HUDEP-2 (cell line): ENCODE measurements around the gene VPS33B.
A peak's percentile ranks its signal among the peaks of the same experiment; 100 is the strongest.
"Not testable (repeated sequence)": the region's sequence is repeated elsewhere in the genome, so short reads cannot be mapped to it uniquely, and the experiment has no call there.

Experiments used
- DNase-seq, 76 experiments: peaks; one replicate each; lab custom pipeline; 2025; ENCODE audit not compliant: unreplicated experiment in 76 of 76; lab: John Stamatoyannopoulos, UW

Gene VPS33B

DNA sequence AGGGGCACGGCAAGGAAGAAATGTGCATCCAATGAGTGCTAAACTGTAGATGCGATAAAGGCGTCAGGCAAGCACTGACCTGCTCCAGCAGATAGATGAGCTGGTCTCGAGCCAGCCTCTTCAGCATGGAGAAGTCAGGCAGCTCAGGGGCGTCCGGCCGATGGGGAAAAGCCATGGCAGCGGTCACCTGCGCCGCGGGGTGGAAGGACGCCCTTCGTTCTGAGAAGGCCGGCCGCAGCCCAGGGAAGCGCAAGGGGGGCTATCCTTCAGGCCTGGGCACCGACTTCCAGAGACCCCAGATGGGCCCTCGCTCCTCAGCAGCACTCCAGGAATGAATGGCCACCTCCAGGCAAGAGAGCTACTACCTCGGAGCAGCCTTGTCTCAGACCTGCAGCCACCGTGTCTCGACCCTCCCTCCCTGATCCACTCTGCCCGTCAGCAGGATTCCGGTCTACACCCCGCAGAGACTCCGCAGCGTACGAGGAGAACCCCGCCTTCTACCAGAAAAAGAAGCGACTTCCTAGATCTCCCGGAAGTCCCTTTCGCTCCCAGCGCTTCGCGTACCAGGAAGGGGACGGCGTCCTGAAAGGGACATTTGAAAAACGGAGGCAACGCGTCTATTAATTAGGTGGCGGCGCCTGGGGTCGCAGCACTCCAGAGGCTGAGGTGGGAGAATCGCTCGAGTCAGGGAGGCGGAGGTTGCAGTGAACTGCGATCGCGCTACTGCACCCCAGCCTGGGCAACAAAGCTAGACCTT lies at the start of gene VPS33B:
VPS33B (minus strand) TSS at position 520 of the 757 bp plus-strand sequence; CDS start at position 175, 345 bp downstream.
- DNase-seq: peak in 75 of 76 experiments; percentile 22 to 88 (median 75)

DNA sequence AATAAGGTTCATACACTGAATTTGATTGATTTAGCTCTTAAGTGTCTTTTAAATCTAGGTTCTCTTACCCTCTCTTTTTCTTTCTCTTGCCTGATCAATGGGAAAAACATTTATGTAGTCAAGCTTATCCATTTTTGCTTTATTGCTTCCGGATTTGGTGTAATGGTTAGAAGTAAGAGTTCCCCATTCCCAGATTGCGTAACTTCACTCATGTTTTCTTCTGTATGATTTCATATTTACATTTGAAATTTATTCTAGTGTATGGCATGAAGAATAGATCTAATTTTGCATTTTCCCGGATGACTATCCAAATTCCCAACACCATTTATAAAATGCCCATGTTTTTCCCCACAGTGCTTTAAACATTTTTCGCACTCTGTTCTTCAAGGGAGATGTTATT lies 49.8 kb upstream of the VPS33B start:
- DNase-seq: no peak

DNA sequence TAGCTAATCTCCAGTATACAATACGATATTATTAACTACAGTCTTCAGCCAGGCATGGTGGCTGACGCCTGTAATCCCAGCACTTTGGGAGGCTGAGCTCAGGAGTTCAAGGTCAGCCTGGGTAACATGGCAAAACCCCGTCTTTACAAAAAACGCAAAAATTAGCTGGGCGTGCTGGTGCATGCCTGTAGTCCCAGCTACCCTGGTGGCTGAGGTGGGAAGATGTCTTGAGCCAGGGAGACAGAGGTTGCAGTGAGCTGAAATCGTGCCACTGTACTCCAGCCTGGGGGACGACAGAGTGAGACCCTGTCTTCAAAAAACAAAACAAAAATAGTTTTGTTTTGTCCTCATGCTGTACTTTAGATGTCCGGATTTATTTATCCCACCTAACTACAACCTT lies 48.5 kb upstream of the VPS33B start:
- DNase-seq: no peak

DNA sequence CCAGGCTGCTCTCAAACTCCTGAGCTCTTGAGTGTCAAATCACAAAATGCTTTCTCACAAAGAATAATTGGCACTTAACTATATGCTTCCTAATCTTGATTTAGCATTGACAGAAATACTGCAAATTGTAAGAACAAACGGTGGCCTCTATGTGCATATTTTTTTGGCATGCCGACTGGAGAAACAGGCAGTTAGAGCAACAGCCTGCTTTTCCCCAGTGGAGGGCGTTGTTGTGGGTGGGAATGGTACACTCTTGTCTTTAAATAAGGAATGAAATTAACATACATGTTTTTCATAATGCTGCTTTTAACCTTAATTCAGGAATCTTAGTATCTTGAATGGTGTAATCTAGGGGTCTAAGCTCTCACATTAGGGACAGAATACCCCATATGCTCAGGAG lies 46.6 kb upstream of the VPS33B start:
- DNase-seq: no peak

DNA sequence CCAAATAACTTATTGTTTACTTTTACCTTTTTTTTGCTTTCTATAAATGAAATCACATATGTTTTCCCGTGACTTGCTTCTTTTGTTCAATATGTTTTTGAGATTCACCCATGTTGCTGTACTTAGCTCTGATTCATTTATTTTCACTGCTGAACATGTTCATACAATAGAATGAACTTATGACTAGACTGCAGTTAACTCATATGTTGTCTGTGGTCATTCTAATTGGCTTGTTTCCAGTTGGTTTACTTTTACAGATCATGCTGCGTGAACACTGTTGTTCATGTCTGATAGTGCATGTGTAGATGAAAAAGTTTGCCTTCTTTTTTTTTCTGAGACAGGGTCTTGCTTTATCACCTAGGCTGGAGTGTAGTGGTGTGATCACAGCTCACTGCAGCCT lies 46.0 kb upstream of the VPS33B start:
- no peak for DNase-seq

DNA sequence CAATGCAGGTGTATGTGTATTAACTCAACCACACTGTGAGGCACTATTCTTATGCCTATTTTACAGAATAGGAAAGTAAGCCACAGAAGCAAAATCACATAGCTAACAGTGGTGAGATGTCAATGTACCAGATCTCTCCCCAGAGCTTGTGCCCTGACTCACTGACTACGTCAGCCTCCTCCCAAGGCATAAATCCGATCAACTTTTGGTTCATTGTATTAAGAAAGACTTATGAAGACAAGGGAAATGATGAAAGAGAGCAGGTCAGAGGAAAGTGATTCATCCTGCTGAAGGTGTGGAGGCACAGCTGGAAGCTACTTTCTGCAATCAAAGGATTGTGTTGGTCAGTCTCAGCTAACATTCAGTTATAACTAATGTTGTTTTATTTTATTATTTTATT lies 44.6 kb upstream of the VPS33B start:
- no peak for DNase-seq

DNA sequence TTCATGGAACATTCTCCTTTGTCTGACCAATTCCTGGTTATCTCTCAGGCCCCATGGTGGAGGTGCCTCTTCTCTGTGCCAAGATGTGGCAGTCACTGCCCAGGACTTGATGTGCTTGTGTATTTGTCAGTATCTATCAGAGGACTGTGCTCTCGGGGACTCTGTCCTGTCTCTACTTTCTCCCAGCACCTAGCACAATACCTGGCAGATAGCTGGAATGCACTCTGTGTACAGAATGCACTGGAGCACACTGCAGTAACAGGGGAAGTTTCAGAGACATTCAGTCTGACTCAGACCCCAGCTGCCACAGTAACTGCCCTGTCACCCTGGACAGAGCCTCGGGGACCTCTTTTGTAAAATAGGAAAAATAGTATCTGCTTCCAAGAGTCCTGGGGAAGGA lies 43.1 kb upstream of the VPS33B start:
- DNase-seq: no peak

DNA sequence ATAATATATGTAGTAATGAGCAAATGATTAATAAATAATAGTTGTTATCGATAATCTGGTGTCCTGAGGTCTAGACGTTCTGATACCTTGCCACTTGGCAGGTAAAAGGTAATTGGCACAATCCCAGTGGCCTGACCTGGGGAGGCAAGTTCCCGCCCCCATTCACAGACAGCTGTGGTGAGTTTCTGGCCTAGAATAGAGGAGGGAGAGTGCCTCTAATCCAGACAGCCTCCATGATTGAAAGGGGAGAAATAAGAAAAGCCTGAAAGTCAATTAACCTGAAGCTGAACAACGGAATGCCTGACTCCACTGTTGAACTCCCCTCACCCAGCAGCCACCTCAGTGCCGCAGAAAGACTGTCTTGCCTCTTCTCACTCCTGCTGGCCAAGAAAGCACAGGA lies 39.6 kb upstream of the VPS33B start:
- DNase-seq: no peak

DNA sequence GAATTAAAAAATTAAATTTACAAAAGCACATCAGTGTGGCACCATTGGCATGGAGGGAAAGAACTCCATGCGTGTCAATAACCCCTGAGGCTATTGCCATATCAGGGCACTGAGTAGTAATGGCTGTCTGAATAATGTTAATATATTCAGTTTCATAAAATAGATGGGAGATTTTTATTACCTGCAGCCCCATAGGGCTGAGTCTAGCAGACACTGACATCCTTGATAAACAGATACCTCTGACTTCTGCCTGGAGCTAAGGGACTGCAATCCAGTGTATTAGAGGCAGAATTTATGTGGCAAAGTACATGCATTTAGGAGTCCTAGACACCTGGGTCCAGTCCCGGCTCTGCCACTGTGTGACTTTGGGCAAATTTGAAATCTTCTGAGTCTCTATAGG lies 38.8 kb upstream of the VPS33B start:
- no peak for DNase-seq

DNA sequence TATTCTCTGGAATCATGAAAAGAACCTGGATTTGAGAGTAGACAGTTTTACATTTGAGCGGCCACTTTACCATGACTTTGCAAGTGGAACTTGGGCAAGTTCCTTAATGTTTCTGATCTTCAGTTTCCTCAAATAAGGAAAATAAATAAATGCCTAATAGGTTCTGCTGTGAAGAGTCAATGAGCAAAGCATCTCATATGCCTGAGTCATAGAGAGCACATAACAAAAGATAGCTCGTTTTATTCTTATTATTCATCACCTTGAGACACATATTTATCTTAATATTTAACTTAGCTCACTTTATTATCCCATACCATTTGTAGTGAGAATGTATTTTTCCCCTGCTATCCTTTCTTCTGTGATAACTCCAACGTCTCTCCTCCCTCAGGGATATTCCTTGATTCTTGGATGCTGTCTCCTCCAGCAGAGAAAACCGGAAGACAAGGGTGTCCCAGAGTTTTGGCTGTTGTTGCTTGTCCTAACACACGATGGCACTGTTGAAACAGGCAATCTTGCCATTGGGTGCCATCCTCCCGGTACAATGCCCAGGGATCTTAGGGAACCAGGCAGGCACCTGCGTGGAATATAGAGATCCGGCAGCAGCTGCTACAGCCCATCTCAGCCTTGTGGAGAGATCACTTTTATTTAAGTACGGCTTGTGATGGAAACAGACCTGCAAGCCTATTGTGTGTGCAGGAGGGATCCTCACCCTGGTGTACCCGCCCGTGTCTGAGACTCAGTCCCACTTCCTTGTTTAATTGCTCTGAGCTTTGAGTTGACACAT lies 33.3 kb upstream of the VPS33B start:
- peak in 36 of 76 experiments; percentile 3 to 56 (median 27) for DNase-seq

DNA sequence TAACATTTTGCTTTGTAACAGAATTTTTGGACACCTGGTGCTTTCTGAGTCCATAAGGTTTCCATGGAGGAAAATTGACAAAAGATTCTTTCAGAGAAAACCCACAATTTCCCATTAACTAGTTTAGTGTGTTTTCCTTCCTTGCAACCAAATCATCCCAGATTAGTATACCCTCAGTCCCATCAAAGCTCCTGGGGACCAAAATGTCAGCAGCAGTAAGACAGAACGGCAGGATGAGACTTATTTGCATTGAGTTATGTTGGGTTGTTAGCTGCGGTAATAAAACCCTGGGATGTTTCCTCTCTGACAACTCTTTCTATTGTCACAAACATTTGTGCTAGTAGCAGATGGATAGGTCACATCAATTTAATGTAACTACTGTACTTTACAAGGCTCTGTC lies 32.4 kb upstream of the VPS33B start:
- no peak for DNase-seq

DNA sequence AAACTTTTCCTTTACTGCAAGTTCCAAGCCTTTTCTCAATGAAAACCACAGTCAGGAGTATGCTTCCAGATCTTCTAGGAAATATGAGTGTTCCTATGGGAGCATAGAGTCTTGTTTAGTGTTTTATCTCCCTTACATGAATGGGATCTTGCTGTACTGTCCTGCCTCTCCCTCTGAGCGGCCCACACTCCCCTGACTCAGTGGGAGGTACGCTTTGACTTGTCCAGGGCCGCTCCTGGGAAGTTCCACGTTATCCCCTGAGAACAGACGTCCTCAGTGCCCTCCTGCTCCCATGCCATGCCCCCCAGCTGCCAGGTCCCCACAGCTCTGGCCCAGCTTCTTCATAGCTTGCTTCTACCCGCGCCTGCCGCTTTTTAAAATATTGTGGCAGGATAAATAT lies 28.9 kb upstream of the VPS33B start:
- DNase-seq: no peak

DNA sequence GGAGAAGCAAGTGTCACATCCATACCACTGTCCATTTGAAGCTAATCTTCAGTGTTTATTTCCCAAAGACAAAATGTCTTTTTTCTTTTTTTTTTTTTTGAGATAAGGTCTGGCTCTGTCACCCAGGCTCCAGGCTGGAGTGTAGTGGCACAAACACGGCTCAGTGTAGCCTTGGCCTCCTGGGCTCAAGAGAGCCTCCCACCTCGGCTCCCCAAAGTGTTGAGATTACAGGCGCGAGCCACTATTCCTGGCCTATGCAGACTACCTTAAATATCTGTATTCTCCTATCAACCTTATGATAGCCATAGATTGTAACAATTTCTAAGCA lies 27.7 kb upstream of the VPS33B start:
- no peak for DNase-seq

DNA sequence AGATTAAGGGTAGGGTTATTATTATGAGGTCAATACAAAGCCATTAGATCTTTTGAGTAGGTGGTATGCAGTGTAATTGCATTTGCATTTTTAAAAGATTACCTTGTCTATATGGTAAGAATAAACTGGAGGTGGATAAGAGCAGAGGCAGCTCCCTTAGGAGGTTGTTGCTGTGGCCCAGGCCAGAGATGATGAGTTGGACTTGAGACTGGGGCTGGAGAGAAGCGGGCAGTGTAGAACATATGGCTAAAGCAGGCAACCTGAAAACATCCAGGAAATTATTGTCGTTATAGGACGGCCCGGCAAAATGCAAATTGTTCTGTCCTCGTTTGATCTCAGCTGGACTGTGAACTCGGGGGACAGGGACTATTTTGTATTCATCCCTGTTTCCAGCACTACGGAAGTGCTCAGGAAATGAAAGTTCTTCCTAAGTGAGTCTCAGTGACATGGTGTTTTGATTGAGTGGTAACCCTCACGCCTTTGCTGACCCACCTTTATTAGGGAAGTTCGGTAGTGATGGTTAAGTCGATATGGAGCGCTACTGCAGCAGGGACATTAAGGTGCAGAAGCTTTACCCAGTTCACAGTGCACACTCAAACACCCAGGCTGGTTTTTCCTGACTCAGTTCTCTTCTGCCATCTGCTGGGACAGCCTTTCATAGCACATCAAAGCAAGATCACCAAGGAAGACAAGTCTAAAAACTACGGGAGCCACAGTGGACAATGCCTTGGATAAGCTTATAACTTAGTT lies 27.2 kb upstream of the VPS33B start:
- DNase-seq: peak in 57 of 76 experiments; percentile 5 to 77 (median 44)

DNA sequence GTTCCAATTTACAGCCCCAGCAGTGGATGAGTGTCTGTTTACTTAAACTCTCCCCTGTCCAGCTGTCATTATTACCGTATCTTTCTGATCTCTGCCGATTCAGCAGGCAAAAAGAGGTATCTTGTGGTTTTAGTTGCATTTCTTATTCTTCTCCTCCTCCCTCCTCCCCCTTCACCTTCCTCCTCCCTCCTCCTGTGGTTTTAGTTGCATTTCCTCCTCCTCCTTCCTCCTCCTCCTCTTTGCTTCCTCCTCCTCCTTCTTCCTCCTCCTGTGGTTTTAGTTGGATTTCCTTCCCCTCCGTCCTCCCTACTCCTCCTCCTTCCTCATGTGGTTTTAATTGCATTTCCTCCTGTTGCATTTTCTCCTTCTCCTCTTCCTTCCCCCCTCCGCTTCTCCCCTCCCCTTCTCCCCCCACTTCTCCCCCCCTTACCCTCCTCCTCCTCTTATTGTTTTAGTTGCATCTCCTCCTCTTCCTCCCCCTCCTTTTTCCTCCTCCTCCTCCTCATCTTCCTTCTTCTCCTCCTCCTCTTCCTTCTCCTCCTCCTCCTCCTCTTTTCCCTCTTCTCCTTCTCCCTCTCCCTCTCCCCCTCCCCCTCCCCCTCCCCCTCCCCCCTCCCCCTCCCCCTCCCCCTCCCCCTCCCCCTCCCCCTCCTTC lies 25.3 kb upstream of the VPS33B start:
- peak in 5 of 76 experiments; percentile 3 to 30 (median 12) for DNase-seq

DNA sequence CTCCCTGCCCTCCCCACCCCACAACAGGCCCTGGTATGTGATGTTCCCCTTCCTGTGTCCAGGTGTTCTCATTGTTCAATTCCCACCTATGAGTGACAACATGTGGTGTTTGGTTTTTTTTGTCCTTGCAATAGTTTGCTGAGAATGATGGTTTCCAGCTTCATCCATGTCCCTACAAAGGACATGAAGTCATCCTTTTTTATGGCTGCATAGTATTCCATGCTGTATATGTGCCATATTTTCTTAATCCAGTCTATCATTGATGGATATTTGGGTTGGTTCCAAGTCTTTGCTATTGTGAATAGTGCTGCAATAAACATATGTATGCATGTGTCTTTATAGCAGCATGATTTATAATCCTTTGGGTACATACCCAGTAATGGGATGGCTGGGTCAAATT lies 23.7 kb upstream of the VPS33B start:
- DNase-seq: not testable (repeated sequence)

DNA sequence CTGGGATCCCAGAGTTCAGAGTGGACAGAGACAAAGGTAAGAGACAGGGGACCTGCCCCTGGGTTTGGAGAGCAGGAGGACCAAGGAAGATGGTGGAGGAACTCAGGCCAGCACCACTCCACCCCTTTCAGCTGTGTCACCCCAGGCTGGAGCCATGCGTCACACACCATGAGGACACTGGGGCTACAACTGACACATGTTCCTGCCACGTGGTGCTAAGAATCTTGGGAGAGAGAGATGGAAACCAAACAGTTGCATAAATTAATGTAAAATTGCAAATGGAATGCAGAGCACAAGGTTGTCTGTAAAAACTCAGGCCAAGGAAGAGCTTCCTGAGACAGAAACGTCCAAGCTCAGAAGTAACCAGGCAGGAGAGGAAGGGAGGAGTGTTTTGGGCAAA lies 22.7 kb upstream of the VPS33B start:
- DNase-seq: no peak

DNA sequence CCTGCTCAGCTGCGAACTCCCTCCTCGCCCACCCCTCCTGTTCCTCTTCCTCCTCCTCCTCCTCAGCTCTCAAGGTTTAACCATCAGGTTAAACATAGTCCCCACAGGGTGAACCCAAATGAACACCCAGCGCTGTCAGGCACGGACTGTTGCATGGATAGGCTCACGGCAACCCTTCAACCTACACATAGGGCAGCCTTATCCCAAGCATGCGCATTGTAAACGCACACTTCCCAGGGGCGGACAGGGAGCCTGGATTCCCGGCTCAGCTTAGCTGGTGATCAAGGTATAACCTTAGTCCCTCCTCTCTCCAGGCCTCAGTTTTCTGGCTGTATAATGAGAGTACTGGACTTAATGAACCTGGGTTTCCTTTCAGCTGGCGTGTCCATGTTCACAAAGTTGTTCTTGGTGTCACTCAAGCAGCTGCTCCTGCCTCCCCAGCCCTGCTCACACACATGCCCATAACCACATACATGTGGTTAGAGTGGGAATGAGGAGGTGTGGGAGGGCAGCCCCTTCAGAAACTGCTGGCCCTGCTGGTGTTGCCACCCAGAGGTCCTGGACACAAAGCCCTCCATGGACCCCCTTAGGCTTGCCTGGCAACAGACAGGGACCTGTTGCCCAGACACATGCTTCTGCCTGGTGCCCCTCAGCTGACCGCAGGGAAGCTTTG lies 20.9 kb upstream of the VPS33B start:
- no peak for DNase-seq

DNA sequence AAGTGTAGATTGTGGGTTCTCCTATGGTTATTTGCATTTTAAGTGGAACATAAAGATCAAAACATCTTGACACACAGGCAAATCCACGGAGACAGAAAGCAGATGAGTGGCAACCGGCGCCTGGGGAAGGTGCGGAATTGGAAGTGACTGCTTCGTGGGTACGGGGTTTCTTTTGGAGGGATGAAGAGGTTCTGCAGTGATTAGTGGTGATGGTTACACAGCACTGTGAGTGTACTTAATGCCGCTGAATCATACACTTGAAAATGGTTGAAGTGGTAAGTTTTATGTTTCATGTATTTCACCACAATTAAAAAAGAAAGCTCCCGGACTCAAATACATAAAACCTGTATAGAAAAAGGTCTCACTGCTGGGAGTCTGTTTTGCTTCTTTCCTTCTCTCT lies 18.5 kb upstream of the VPS33B start:
- DNase-seq: no peak

DNA sequence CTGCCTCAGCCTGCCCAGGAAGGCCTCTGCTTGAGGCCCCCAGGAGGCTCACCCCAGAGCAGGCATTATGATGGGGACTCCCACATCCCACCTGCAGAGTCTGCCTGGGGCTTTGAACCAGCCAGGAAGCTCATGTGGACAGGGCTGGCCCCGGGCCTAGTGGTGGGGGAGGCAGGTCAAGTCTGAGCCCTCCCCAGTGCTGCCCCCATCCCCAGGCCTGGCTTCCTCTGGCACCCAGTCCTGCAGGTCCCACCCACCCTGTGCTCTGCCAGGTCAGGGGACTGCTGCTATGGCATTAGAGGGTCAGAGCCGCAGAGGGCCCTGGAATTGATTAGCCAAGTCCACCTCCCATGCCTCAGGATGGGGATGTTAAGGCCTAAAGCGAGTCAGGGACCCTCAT lies 17.6 kb upstream of the VPS33B start:
- no peak for DNase-seq
